Stomach (tissue), 4 donors: Measurements from ENCODE around the gene DPEP2NB.

Experiments
- CTCF ChIP-seq, 7 experiments: fragments of 450-650 bp in 4 of 7; fragments of 200-600 bp in 3 of 7; sonication (generic) in 3 of 7; IDR thresholded peaks; one replicate each; pipeline ENCODE4 v1.5.1; 2016 to 2019; ENCODE audit warnings: antibody characterized with exemption in 7 of 7, control low read depth in 2 of 7, mild to moderate bottlenecking in 1 of 7
- EP300 ChIP-seq: sonication (generic); formaldehyde crosslinking; IDR thresholded peaks from one replicate; pipeline ENCODE4 v1.6.1; 2017; ENCODE audit warnings: antibody characterized with exemption

DNA sequence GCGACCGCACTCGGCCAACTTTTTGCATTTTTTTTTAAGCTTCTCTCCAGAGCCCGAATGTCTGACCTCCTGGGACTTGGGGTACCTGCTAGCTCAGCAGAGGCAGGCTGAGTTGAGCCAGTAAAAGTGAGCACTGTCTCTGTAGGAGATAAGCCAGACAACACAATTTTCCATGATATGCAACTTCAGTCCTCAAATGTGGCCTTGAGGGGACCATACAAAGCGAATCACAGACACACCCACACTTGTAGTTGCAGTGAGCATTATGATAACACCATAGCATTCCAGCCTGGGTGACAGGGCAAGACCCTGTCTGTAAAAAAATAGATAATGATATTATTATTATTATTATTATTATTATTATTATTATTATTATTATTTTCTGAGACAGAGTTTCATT, 19.0 kb downstream of the DPEP2NB start:
- TF ChIP-seq CTCF (IDR thresholded peaks at IDR 0.05) (no peak), EP300 (no peak)
